HEK293 (cell line): ENCODE data around the gene PRDM11.

ENCODE experiments used
- CTCF ChIA-PET: fragments of 350-600 bp; formaldehyde crosslinking; extraction: SDS; loops from one replicate; lab custom pipeline; 2021; ENCODE audit warnings: antibody characterized with exemption; lab: Yijun Ruan, JAX
- POLR2A ChIA-PET: fragments of 300-600 bp; formaldehyde crosslinking; extraction: SDS; loops from one replicate; lab custom pipeline; 2020; ENCODE audit warnings: antibody characterized with exemption, inconsistent platforms; lab: Yijun Ruan, JAX
- H3K27ac ChIP-seq: fragments of 200-500 bp; sonication (Bioruptor generic); 2 replicates; pipeline ENCODE4 v1.5.1; 2014; ENCODE audit warnings: low read depth, low read length, control low read depth, inconsistent platforms; ENCODE audit errors: extremely low read depth
- H3K36me3 ChIP-seq, 2 experiments: fragments of 200-500 bp in 1 of 2; sonication (Bioruptor generic) in 1 of 2; 1 replicate in 1 of 2; 2 replicates in 1 of 2; pipeline ENCODE4 v1.5.1; 2014 to 2017; ENCODE audit warnings: inconsistent platforms in 2 of 2, low read length in 2 of 2; ENCODE audit not compliant: control insufficient read depth in 2 of 2, insufficient read depth in 1 of 2
- H3K4me1 ChIP-seq: fragments of 200-500 bp; sonication (Bioruptor generic); 2 replicates; pipeline ENCODE4 v1.5.1; 2014; ENCODE audit warnings: mild to moderate bottlenecking, low read length, inconsistent platforms; ENCODE audit not compliant: control insufficient read depth, insufficient read depth
- H3K4me3 ChIP-seq: 2 replicates; pipeline ENCODE4 v1.5.1; 2011; ENCODE audit warnings: low read depth, mild to moderate bottlenecking, control low read depth, low read length, moderate library complexity
- H3K9me3 ChIP-seq: fragments of 200-500 bp; sonication (Bioruptor generic); 2 replicates; pipeline ENCODE4 v1.5.1; 2014; ENCODE audit warnings: low read depth, low read length, inconsistent platforms; ENCODE audit not compliant: control insufficient read depth, insufficient read depth
- BCL11B ChIP-seq: fragments of 450-650 bp; formaldehyde crosslinking; IDR thresholded peaks from 2 replicates; pipeline ENCODE4 v1.5.1; 2016; ENCODE audit warnings: low read depth, missing biosample characterization, missing genetic modification characterization
- CTCF ChIP-seq: fragments of 450-650 bp; formaldehyde crosslinking; IDR thresholded peaks from 2 replicates; pipeline ENCODE4 v1.5.1; 2016; ENCODE audit warnings: missing biosample characterization, missing genetic modification characterization
- GLIS2 ChIP-seq: fragments of 450-650 bp; formaldehyde crosslinking; IDR thresholded peaks from 2 replicates; pipeline ENCODE4 v1.5.1; 2016; ENCODE audit warnings: missing biosample characterization, missing genetic modification characterization
- HIC1 ChIP-seq: fragments of 450-650 bp; formaldehyde crosslinking; IDR thresholded peaks from 2 replicates; pipeline ENCODE4 v1.5.1; 2016; ENCODE audit warnings: missing biosample characterization, missing genetic modification characterization
- KLF17 ChIP-seq: fragments of 450-650 bp; formaldehyde crosslinking; IDR thresholded peaks from 2 replicates; pipeline ENCODE4 v1.5.1; 2016; ENCODE audit warnings: missing biosample characterization, missing genetic modification characterization
- PATZ1 ChIP-seq: fragments of 450-650 bp; formaldehyde crosslinking; IDR thresholded peaks from 2 replicates; pipeline ENCODE4 v1.5.1; 2016; ENCODE audit warnings: missing biosample characterization, missing genetic modification characterization
- SP7 ChIP-seq: fragments of 450-650 bp; formaldehyde crosslinking; IDR thresholded peaks from 2 replicates; pipeline ENCODE4 v1.5.1; 2016; ENCODE audit warnings: missing biosample characterization, missing genetic modification characterization
- ZBTB10 ChIP-seq: fragments of 450-650 bp; formaldehyde crosslinking; IDR thresholded peaks from 2 replicates; pipeline ENCODE4 v1.5.1; 2016; ENCODE audit warnings: missing biosample characterization, missing genetic modification characterization
- ZBTB11 ChIP-seq: fragments of 450-650 bp; formaldehyde crosslinking; conservative IDR thresholded peaks from 2 replicates; pipeline ENCODE4 v1.5.1; 2016; ENCODE audit warnings: low read depth, missing biosample characterization, missing genetic modification characterization
- ZBTB20 ChIP-seq: fragments of 450-650 bp; formaldehyde crosslinking; IDR thresholded peaks from 2 replicates; pipeline ENCODE4 v1.5.1; 2016; ENCODE audit warnings: missing biosample characterization, missing genetic modification characterization
- ZBTB26 ChIP-seq: fragments of 450-650 bp; formaldehyde crosslinking; optimal IDR thresholded peaks from 2 replicates; pipeline ENCODE3; 2016; ENCODE audit warnings: missing biosample characterization, mild to moderate bottlenecking, missing genetic modification characterization
- ZBTB8A ChIP-seq: fragments of 450-650 bp; formaldehyde crosslinking; IDR thresholded peaks from 2 replicates; pipeline ENCODE4 v1.5.1; 2016; ENCODE audit warnings: missing biosample characterization, missing genetic modification characterization
- ZFHX2 ChIP-seq: fragments of 450-650 bp; formaldehyde crosslinking; conservative IDR thresholded peaks from 2 replicates; pipeline ENCODE4 v1.5.1; 2016; ENCODE audit warnings: missing biosample characterization, missing genetic modification characterization
- ZNF174 ChIP-seq: fragments of 450-650 bp; formaldehyde crosslinking; IDR thresholded peaks from 2 replicates; pipeline ENCODE4 v1.5.0; 2017; ENCODE audit warnings: missing biosample characterization, mild to moderate bottlenecking, missing genetic modification characterization
- ZNF223 ChIP-seq: fragments of 450-650 bp; formaldehyde crosslinking; IDR thresholded peaks from 2 replicates; pipeline ENCODE4 v1.5.1; 2016; ENCODE audit warnings: missing biosample characterization, missing genetic modification characterization
- ZNF335 ChIP-seq: fragments of 450-650 bp; formaldehyde crosslinking; conservative IDR thresholded peaks from 2 replicates; pipeline ENCODE4 v1.5.1; 2016; ENCODE audit warnings: missing biosample characterization, missing genetic modification characterization
- ZNF473 ChIP-seq: fragments of 450-650 bp; formaldehyde crosslinking; IDR thresholded peaks from 2 replicates; pipeline ENCODE4 v1.5.1; 2017; ENCODE audit warnings: missing biosample characterization, missing genetic modification characterization
- ZNF558 ChIP-seq: fragments of 450-650 bp; formaldehyde crosslinking; IDR thresholded peaks from 2 replicates; pipeline ENCODE4 v1.5.1; 2016; ENCODE audit warnings: missing biosample characterization, missing genetic modification characterization
- ZSCAN30 ChIP-seq: fragments of 450-650 bp; IDR thresholded peaks from 2 replicates; pipeline ENCODE4 v1.5.1; 2018; ENCODE audit warnings: missing biosample characterization, mild to moderate bottlenecking, missing genetic modification characterization, moderate library complexity

Gene PRDM11

GRCh38 chr11:45180848-45181192 is 34.4 kb downstream of the PRDM11 start (continued):
- peak; percentile 46 for TF ChIP-seq SP7 (tag by site-specific recombination)
- no peak for TF ChIP-seq ZNF174
- peak; percentile 73; the same call in 1 of the 2 replicates for TF ChIP-seq ZNF335 (tag by site-specific recombination)
- TF ChIP-seq ZNF223 (tag by site-specific recombination): 0 out of 2 replicates have a peak, but pooled peaks have one; percentile 30
- no peak for TF ChIP-seq ZNF473 (tag by site-specific recombination)
- TF ChIP-seq KLF17: peak; percentile 90; the same call in 1 of the 2 replicates
- TF ChIP-seq HIC1 (tag by site-specific recombination): peak; percentile 95

GRCh38 chr11:45181193-45181888 is 34.9 kb downstream of the PRDM11 start:
- TF ChIP-seq ZBTB20 (tag by site-specific recombination) (peak; percentile 75; the same call in 1 of the 2 replicates), ZSCAN30 (tag by site-specific recombination) (no peak), ZBTB8A (tag by site-specific recombination) (0 out of 2 replicates have a peak, but pooled peaks have one; percentile 44), GLIS2 (tag by site-specific recombination) (peak; percentile 1; the same call in 1 of the 2 replicates), BCL11B (no peak), ZNF335 (tag by site-specific recombination) (peak; percentile 34), ZFHX2 (tag by site-specific recombination) (no peak), CTCF (tag by site-specific recombination) (peak; percentile 53; the same call in 1 of the 2 replicates), ZBTB11 (tag by site-specific recombination) (no peak), ZNF558 (tag by site-specific recombination) (no peak), ZBTB26 (tag by site-specific recombination) (peak; percentile 26), ZBTB10 (tag by site-specific recombination) (0 out of 2 replicates have a peak, but pooled peaks have one; percentile 20), PATZ1 (0 out of 2 replicates have a peak, but pooled peaks have one; percentile 24)
- ChIA-PET CTCF (interaction anchor here (1.0 to 3.1 kb wide), 7 partner anchors 11 to 79 kb away, joined by 3 to 15 read pairs (median 4); no protein-coding TSS in a partner anchor), POLR2A (interaction anchor here (1.3 kb wide), 1 partner anchor 9 kb away, joined by 3 read pairs; no protein-coding TSS in a partner anchor)
- peak overlapping the region; percentile 56; the same call in 1 of the 2 replicates for H3K27ac ChIP-seq
- H3K4me1 ChIP-seq: no peaks in the 10 kb centered on the region
- peaks cover 0 to 8% of the 10 kb centered on the region in 2 experiments; a peak in 1 of 3 replicates for H3K36me3 ChIP-seq
- H3K4me3 ChIP-seq: peak overlapping the region; percentile 40
- no peaks in the 10 kb centered on the region for H3K9me3 ChIP-seq
